Immature natural killer cell (primary cell): ENCODE results near the gene QRICH1. TPM values are rescaled to one million over a fixed set of nuclear protein-coding genes. Genes with fewer than 3 reads are reported as not detected.

Experiments
- DNase-seq, 3 donors: peaks; one replicate each; pipeline ENCODE4 v3.0.0; 2022; ENCODE audit warnings: mixed read lengths in 1 of 3
- H3K27ac Mint-ChIP-seq, 6 donors: one replicate each; pipeline ENCODE4 v1.8.0; 2020; ENCODE audit warnings: mixed read lengths in 6 of 6, mild to moderate bottlenecking in 5 of 6, inconsistent platforms in 4 of 6, moderate library complexity in 3 of 6
- H3K27me3 Mint-ChIP-seq, 3 donors: one replicate each; pipeline ENCODE4 v1.8.0; 2020 to 2021; ENCODE audit warnings: low read depth in 3 of 3, mild to moderate bottlenecking in 3 of 3, mixed read lengths in 3 of 3, moderate library complexity in 3 of 3, inconsistent platforms in 1 of 3
- H3K36me3 Mint-ChIP-seq, 3 donors: one replicate each; pipeline ENCODE4 v1.8.0; 2020; ENCODE audit warnings: mixed read lengths in 3 of 3, inconsistent platforms in 2 of 3, mild to moderate bottlenecking in 2 of 3
- H3K4me1 Mint-ChIP-seq, 2 donors: one replicate each; pipeline ENCODE4 v1.8.0; 2020; ENCODE audit warnings: inconsistent platforms in 2 of 2, mild to moderate bottlenecking in 2 of 2, mixed read lengths in 2 of 2, moderate library complexity in 1 of 2
- H3K4me3 Mint-ChIP-seq, 5 donors: one replicate each; pipeline ENCODE4 v1.8.0; 2020; ENCODE audit warnings: mild to moderate bottlenecking in 5 of 5, mixed read lengths in 5 of 5, inconsistent platforms in 3 of 5, moderate library complexity in 3 of 5
- H3K9me3 Mint-ChIP-seq, 6 donors: one replicate each; pipeline ENCODE4 v1.8.0; 2020; ENCODE audit warnings: mild to moderate bottlenecking in 6 of 6, mixed read lengths in 6 of 6, inconsistent platforms in 4 of 6, moderate library complexity in 3 of 6
- polyA plus RNA-seq, 3 donors: library from polyadenylated mRNA; unstranded; fragments of 300-500 nt; fragmentation: Illumina TruSeq; gene quantifications; one replicate each; pipeline ENCODE4 v1.2.3, GENCODE V29; 2021

QRICH1 gene
- polyA plus RNA-seq, 3 donors from 2014 or later = 9.7 to 29.3 (median 15.1) TPM

- DNase-seq = peak; percentile 49 to 55 (median 50)
- Mint-ChIP-seq H3K27ac (peak within 1 kb of the TSS; percentile 80 to 89 (median 86)), H3K4me1 (peaks cover 32 to 47% of the 10 kb centered on the region in 2 donors), H3K4me3 (peak within 1 kb of the TSS; percentile 89 to 92 (median 91)), H3K36me3 (peaks cover 0 to 1% (median 0%) of the 10 kb centered on the region in 3 donors), H3K9me3 (no peaks in the 10 kb centered on the region), H3K27me3 (peaks cover 0 to 9% (median 6%) of the 10 kb centered on the region in 3 donors)
Observed at GRCh38 chr3:48989796-48990635, 103.9 kb downstream of the QRICH1 start, which contains the start of gene P4HTM. TSS of gene P4HTM (plus strand) at chr3:48990241. CDS start at chr3:48990257, 16 bp downstream.

- Mint-ChIP-seq H3K27ac (peak overlapping the region; percentile 73 to 88 (median 84)), H3K9me3 (no peaks in the 10 kb centered on the region), H3K4me3 (peak overlapping the region; percentile 87 to 92 (median 89)), H3K4me1 (peaks cover 30 to 47% of the 10 kb centered on the region in 2 donors), H3K36me3 (peaks cover 0 to 4% (median 0%) of the 10 kb centered on the region in 3 donors), H3K27me3 (peaks cover 0 to 9% (median 6%) of the 10 kb centered on the region in 3 donors)
- no peak for DNase-seq
Observed at GRCh38 chr3:48989126-48989795, 104.6 kb downstream of the QRICH1 start.

GRCh38 chr3:48985831-48986376, 108.0 kb downstream of the QRICH1 start:
- no peaks in the 10 kb centered on the region for H3K9me3 Mint-ChIP-seq
- no peak overlapping the region for H3K4me3 Mint-ChIP-seq
- H3K36me3 Mint-ChIP-seq = peaks cover 5 to 31% (median 6%) of the 10 kb centered on the region in 3 donors
- peak overlapping the region in 3 of 6 donors; percentile 31 to 71 (median 56) for H3K27ac Mint-ChIP-seq
- H3K4me1 Mint-ChIP-seq = peaks cover 17 to 21% of the 10 kb centered on the region in 2 donors
- peaks cover 0 to 9% (median 6%) of the 10 kb centered on the region in 3 donors for H3K27me3 Mint-ChIP-seq
- DNase-seq = no peak

GRCh38 chr3:48984663-48985062, 109.2 kb downstream of the QRICH1 start:
- no peak for DNase-seq
- peaks cover 0 to 9% (median 6%) of the 10 kb centered on the region in 3 donors for H3K27me3 Mint-ChIP-seq
- peaks cover 12 to 17% of the 10 kb centered on the region in 2 donors for H3K4me1 Mint-ChIP-seq
- no peaks in the 10 kb centered on the region for H3K9me3 Mint-ChIP-seq
- H3K27ac Mint-ChIP-seq = peak overlapping the region in 1 of 6 donors; percentile 23
- H3K4me3 Mint-ChIP-seq = no peak overlapping the region
- peaks cover 10 to 37% (median 10%) of the 10 kb centered on the region in 3 donors for H3K36me3 Mint-ChIP-seq

- DNase-seq = no peak
- no peaks in the 10 kb centered on the region for H3K9me3 Mint-ChIP-seq
- H3K36me3 Mint-ChIP-seq = peaks cover 14 to 45% (median 17%) of the 10 kb centered on the region in 3 donors
- peaks cover 0 to 5% (median 4%) of the 10 kb centered on the region in 3 donors for H3K27me3 Mint-ChIP-seq
- no peak overlapping the region for H3K27ac Mint-ChIP-seq
- no peak overlapping the region for H3K4me3 Mint-ChIP-seq
- peaks cover 3 to 5% of the 10 kb centered on the region in 2 donors for H3K4me1 Mint-ChIP-seq
Observed at GRCh38 chr3:48983096-48983495, 110.8 kb downstream of the QRICH1 start.

GRCh38 chr3:48982686-48983085, 111.2 kb downstream of the QRICH1 start:
- H3K27me3 Mint-ChIP-seq = peaks cover 0 to 3% (median 2%) of the 10 kb centered on the region in 3 donors
- no peak overlapping the region for H3K4me3 Mint-ChIP-seq
- no peak for DNase-seq
- H3K4me1 Mint-ChIP-seq = peaks cover 0 to 1% of the 10 kb centered on the region in 2 donors
- H3K27ac Mint-ChIP-seq = peak overlapping the region in 2 of 6 donors; percentile 2 to 34
- H3K36me3 Mint-ChIP-seq = peaks cover 17 to 48% (median 17%) of the 10 kb centered on the region in 3 donors
- H3K9me3 Mint-ChIP-seq = no peaks in the 10 kb centered on the region

GRCh38 chr3:48982016-48982415, 111.9 kb downstream of the QRICH1 start:
- DNase-seq = no peak
- no peaks in the 10 kb centered on the region for H3K4me1 Mint-ChIP-seq
- no peak overlapping the region for H3K27ac Mint-ChIP-seq
- no peaks in the 10 kb centered on the region for H3K9me3 Mint-ChIP-seq
- no peak overlapping the region for H3K4me3 Mint-ChIP-seq
- H3K36me3 Mint-ChIP-seq = peaks cover 17 to 48% (median 17%) of the 10 kb centered on the region in 3 donors
- peaks cover 0 to 3% (median 2%) of the 10 kb centered on the region in 3 donors for H3K27me3 Mint-ChIP-seq

GRCh38 chr3:48980295-48980694, 113.6 kb downstream of the QRICH1 start:
- Mint-ChIP-seq H3K27ac (no peak overlapping the region), H3K36me3 (peaks cover 17 to 56% (median 17%) of the 10 kb centered on the region in 3 donors), H3K9me3 (no peaks in the 10 kb centered on the region), H3K4me3 (no peak overlapping the region), H3K27me3 (no peaks in the 10 kb centered on the region), H3K4me1 (no peaks in the 10 kb centered on the region)
- no peak for DNase-seq

Other genes starting within 250 kb of the QRICH1 start
- 10 to 100 TPM; 16.0 to 21.4 (median 17.9) TPM for gene PRKAR2A, start 246.2 kb downstream of the QRICH1 start, polyA plus RNA-seq
- 100 to 1,000 TPM in 2 of 3 donors, 10 to 100 TPM in 1; 100.0 to 254 (median 100) TPM for gene SLC25A20, start 195.2 kb downstream of the QRICH1 start, polyA plus RNA-seq
- 100 to 1,000 TPM; 171 to 224 (median 177) TPM for gene ARIH2, start 175.2 kb downstream of the QRICH1 start, polyA plus RNA-seq
- 10 to 100 TPM; 16.8 to 26.8 (median 24.9) TPM for gene P4HTM, start 103.8 kb downstream of the QRICH1 start, polyA plus RNA-seq
- gene WDR6, start 86.7 kb downstream of the QRICH1 start, polyA plus RNA-seq = 100 to 1,000 TPM in 1 of 3 donors, 10 to 100 TPM in 2; 56.8 to 114 (median 70.6) TPM
- gene DALRD3, start 75.5 kb downstream of the QRICH1 start, polyA plus RNA-seq = 10 to 100 TPM; 17.1 to 26.9 (median 21.8) TPM
- gene NDUFAF3, start 72.0 kb downstream of the QRICH1 start, polyA plus RNA-seq = 100 to 1,000 TPM; 118 to 204 (median 142) TPM
- gene IMPDH2, start 64.7 kb downstream of the QRICH1 start, polyA plus RNA-seq = 10 to 100 TPM; 44.8 to 52.6 (median 52.0) TPM
- gene QARS1, start 10.7 kb upstream of the QRICH1 start, polyA plus RNA-seq = 100 to 1,000 TPM in 1 of 3 donors, 10 to 100 TPM in 2; 94.8 to 104 (median 98.5) TPM
- 10 to 100 TPM; 19.3 to 43.7 (median 38.3) TPM for gene USP19, start 26.8 kb upstream of the QRICH1 start, polyA plus RNA-seq
- gene LAMB2, start 39.0 kb upstream of the QRICH1 start, polyA plus RNA-seq = not detected
- 1 to 10 TPM; 1.1 to 2.0 (median 1.7) TPM for gene CCDC71, start 72.3 kb upstream of the QRICH1 start, polyA plus RNA-seq
- 1 to 10 TPM; 1.6 to 3.1 (median 2.1) TPM for gene KLHDC8B, start 77.5 kb upstream of the QRICH1 start, polyA plus RNA-seq
- 1 to 10 TPM in 2 of 3 donors, under 1 TPM in 1; 0.74 to 2.5 (median 1.5) TPM for gene C3orf62, start 183.2 kb upstream of the QRICH1 start, polyA plus RNA-seq
- 10 to 100 TPM; 52.7 to 84.0 (median 76.1) TPM for gene USP4, start 246.0 kb upstream of the QRICH1 start, polyA plus RNA-seq